ENCODE data around the gene GUK1.

Gene GUK1

DNA sequence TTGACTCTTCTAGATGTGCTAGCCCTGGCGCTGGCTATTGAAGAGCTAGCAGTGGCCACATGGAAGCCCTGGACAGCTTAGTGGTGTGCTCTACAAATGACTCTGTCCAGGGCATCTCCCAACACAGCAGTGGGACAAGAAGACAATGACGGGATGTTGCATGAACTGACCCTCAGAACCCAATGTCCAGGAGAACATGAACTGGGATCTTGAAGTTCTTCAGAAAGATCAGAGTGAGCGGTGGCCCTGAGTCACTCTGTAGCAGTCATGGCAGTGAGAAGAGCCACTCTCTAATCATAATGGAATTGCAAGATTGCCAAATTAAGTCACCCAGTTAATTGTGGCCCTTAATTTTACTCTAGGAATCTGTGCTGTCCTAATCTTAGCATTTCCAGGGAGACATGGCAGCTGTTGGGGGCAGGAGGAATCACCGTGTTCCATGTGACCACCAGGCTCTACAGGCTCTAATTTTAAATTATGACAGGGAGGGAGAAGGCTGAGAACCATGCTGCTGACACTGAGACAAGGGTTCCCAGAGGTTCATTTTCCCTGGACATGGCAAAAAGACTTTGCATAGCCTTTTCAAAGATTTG lies 57.6 kb downstream of the GUK1 start:
- Histone ChIP-seq H3K9ac (no peak overlapping the region), H3K4me1 (ENCODE audit: low read depth, poor library complexity, severe bottlenecking) (no peaks in the 10 kb centered on the region)

More for the DNA sequence above, 57.6 kb downstream of the GUK1 start:
- H3K4me3 ChIP-seq (IDR thresholded peaks at IDR 0.05; ENCODE audit: insufficient read depth, low read depth, low read length), result no peak overlapping the region
- H4K20me1 ChIP-seq (ENCODE audit: insufficient read depth), result no peaks in the 10 kb centered on the region
- H2AFZ ChIP-seq (ENCODE audit: low read depth), result no peak overlapping the region
- H3K79me2 ChIP-seq (ENCODE audit: insufficient read depth, low read depth), result no peaks in the 10 kb centered on the region
- TF ChIP-seq, protein P1, sequence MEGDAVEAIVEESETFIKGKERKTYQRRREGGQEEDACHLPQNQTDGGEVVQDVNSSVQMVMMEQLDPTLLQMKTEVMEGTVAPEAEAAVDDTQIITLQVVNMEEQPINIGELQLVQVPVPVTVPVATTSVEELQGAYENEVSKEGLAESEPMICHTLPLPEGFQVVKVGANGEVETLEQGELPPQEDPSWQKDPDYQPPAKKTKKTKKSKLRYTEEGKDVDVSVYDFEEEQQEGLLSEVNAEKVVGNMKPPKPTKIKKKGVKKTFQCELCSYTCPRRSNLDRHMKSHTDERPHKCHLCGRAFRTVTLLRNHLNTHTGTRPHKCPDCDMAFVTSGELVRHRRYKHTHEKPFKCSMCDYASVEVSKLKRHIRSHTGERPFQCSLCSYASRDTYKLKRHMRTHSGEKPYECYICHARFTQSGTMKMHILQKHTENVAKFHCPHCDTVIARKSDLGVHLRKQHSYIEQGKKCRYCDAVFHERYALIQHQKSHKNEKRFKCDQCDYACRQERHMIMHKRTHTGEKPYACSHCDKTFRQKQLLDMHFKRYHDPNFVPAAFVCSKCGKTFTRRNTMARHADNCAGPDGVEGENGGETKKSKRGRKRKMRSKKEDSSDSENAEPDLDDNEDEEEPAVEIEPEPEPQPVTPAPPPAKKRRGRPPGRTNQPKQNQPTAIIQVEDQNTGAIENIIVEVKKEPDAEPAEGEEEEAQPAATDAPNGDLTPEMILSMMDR (conservative IDR thresholded peaks at IDR 0.05; ENCODE audit: low read depth, low read length), result no peak
- no peak overlapping the region for H3K4me2 ChIP-seq
- no peaks in the 10 kb centered on the region for H3K36me3 ChIP-seq (ENCODE audit: insufficient read depth)
- H3K27me3 ChIP-seq (ENCODE audit: insufficient read depth, low read depth), result no peaks in the 10 kb centered on the region
- no peak overlapping the region for H3K27ac ChIP-seq

Data from KMS-11 (cell line).